ENCODE measurements around the gene IQCB1.

DNA sequence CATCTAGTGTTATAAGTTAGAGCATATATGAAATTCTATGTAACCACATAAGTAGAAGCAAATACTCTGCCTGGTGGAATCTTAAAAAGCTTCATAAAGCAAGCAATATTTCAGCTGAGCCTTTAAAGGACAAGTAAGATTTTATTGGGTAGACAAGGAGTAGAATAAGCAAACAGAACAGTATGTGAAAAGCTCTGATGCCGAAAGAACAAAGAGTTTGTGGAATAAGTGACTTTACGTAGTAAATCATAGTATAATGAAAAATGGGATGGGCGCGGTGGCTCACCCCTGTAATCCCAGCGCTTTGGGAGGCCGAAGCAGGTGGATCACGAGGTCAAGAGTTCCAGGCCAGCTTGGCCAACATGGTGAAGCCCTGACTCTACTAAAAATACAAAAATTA, 10.0 kb upstream of the IQCB1 start:
- TF ChIP-seq, protein P1, sequence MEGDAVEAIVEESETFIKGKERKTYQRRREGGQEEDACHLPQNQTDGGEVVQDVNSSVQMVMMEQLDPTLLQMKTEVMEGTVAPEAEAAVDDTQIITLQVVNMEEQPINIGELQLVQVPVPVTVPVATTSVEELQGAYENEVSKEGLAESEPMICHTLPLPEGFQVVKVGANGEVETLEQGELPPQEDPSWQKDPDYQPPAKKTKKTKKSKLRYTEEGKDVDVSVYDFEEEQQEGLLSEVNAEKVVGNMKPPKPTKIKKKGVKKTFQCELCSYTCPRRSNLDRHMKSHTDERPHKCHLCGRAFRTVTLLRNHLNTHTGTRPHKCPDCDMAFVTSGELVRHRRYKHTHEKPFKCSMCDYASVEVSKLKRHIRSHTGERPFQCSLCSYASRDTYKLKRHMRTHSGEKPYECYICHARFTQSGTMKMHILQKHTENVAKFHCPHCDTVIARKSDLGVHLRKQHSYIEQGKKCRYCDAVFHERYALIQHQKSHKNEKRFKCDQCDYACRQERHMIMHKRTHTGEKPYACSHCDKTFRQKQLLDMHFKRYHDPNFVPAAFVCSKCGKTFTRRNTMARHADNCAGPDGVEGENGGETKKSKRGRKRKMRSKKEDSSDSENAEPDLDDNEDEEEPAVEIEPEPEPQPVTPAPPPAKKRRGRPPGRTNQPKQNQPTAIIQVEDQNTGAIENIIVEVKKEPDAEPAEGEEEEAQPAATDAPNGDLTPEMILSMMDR (IDR thresholded peaks at IDR 0.05; ENCODE audit: borderline replicate concordance, extremely low read depth, low read length, poor library complexity, severe bottlenecking) = no peak
- TF ChIP-seq EZH2 (IDR thresholded peaks at IDR 0.05; ENCODE audit: borderline replicate concordance, low read depth, low read length, severe bottlenecking) = no peak

Data from DND-41 (cell line).